ENCODE results near the gene ESRRA. TPM values are rescaled to one million over a fixed set of nuclear protein-coding genes. Genes with fewer than 3 reads are reported as not detected.
A peak's percentile ranks its signal among the peaks of the same experiment; 100 is the strongest.

ESRRA gene
- total and polyA plus RNA-seq, 12 donors = 115 to 225 (median 135) TPM

DNA sequence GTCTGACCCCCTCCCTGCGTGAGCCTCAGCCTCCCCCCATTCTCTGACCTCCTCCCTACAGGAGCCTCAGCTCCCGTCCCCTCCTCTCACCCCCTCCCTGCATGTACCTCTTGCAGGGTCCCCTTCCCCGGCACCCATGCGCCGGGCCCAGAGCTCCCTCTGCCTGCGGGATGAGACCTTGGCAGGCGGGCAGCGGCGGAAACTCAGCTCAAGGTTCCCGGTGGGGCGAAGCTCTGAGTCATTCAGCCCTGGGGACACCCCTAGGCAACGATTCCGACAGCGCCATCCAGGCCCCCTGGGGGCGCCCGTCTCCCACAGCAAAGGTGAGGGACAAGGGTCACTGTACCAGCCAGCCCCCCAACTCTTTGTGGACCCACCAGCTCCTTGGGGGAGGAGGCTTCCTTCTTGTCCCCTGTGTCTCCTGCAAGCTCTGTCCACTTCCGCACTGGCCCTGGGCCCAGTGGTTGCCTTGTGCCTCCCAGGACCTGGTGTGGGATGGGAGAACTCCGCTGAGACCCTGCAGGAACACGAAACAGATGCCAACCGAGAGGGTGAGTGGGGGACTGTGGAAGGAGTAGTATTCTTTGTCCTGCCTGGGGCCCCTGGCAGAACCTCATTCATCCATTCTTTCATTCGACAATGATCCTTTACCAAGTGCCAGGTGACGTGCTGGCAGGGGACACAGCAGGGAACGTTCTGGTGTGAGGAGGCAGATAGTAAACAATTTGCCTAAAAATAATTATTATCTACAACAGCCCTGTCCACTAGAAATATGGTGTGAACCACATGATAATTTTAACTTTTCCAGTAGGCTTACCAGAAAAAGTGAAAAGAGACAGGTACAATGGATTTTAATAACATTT is 50.0 kb downstream of the ESRRA start:
- Histone ChIP-seq H3K9me3 (no peaks in the 10 kb centered on the region), H3K36me3 (peaks cover 0 to 24% (median 0%) of the 10 kb centered on the region in 9 donors), H3K4me1 (peaks cover 8 to 45% (median 36%) of the 10 kb centered on the region in 9 donors), H3K27ac (peak overlapping the region in 9 of 10 donors; percentile 50 to 80 (median 67)), H3K4me3 (peak overlapping the region; percentile 7 to 46 (median 36)), H3K27me3 (no peaks in the 10 kb centered on the region)
- WGBS, 2 donors = 8 to 9% methylated on average over 23 of the region's 23 CpGs
- intact Hi-C loops (cut with DNase I) = loop anchor here in 6 of 10 donors (1.0 to 10.0 kb wide), 5 partner anchors 37 to 742 kb away; partner anchors contain the start of genes PRDX5 (in 6 of the 6), TRMT112 (in 4 of the 6) and VPS51 (in 1 of the 6)
- ATAC-seq (peak; percentile 58 to 81 (median 75)), DNase-seq (peak; percentile 76 to 82)
- peak; percentile 47 to 83 (median 69) for TF ChIP-seq CTCF (IDR thresholded peaks at IDR 0.05)

- 85 to 88% methylated on average over 25 of the region's 25 CpGs for WGBS, 2 donors
- TF ChIP-seq CTCF (IDR thresholded peaks at IDR 0.05) = peak in 7 of 9 donors; percentile 9 to 35 (median 22)
- DNase-seq = no peak
- Histone ChIP-seq H3K27me3 (no peaks in the 10 kb centered on the region), H3K4me1 (peaks cover 8 to 48% (median 36%) of the 10 kb centered on the region in 9 donors), H3K9me3 (no peaks in the 10 kb centered on the region), H3K4me3 (no peak overlapping the region), H3K36me3 (peaks cover 0 to 39% (median 14%) of the 10 kb centered on the region in 9 donors), H3K27ac (peak overlapping the region in 1 of 10 donors; percentile 6)
- intact Hi-C loops (cut with DNase I) = loop anchor here in 4 of 10 donors (5.0 to 10.0 kb wide), 3 partner anchors 39 to 741 kb away; partner anchors contain the start of genes PRDX5 (in 4 of the 4), TRMT112 (in 4 of the 4) and VPS51 (in 1 of the 4)
- no peak for ATAC-seq
Observed at GRCh38 chr11:64356498-64357411, 51.4 kb downstream of the ESRRA start.

DNA sequence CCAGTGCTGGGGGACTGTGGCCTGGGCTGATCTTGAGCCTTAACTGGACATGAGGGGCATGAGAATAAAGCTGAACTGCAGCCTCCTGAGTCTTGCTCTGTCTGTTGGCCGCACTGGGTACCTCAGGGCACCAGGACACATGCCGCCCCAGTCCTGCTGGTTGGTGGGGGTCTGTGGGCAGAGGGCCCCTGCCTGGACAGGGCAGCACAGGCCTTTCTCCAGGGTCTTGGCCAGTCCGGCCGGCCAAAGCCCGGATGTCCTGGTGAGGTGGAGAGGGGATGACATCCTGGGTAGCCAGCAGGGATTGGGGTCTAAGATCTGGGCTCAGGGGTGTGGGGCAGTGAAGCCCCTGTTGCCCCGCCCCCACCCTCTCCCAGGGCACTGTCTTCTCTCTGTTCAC is 52.1 kb downstream of the ESRRA start:
- Histone ChIP-seq H3K9me3 (no peaks in the 10 kb centered on the region), H3K36me3 (peaks cover 0 to 41% (median 21%) of the 10 kb centered on the region in 9 donors), H3K27ac (peak overlapping the region in 4 of 10 donors; percentile 36 to 94 (median 90)), H3K27me3 (no peaks in the 10 kb centered on the region), H3K4me3 (no peak overlapping the region), H3K4me1 (peaks cover 8 to 48% (median 36%) of the 10 kb centered on the region in 9 donors)
- no peak for ATAC-seq
- 94% methylated on average over 6 of the region's 6 CpGs for WGBS, 2 donors
- no peak for TF ChIP-seq CTCF (IDR thresholded peaks at IDR 0.05)
- intact Hi-C loops (cut with DNase I) = loop anchor here in 4 of 10 donors (5.0 to 10.0 kb wide), 3 partner anchors 40 to 740 kb away; partner anchors contain the start of genes PRDX5 (in 4 of the 4), TRMT112 (in 4 of the 4) and VPS51 (in 1 of the 4)
- no peak for DNase-seq

All from heart right ventricle (tissue), 16 donors.